Measurements from ENCODE around the gene LMF1. TPM values are rescaled to one million over a fixed set of nuclear protein-coding genes. Genes with fewer than 3 reads are reported as not detected.

Gene LMF1
- total and polyA plus RNA-seq, 2 of the 13 experiments (the other 11 are each of a cell fraction or from before 2014, with no cell fraction given), result 6.8 to 8.5 TPM

- in situ Hi-C loops (cut with HindIII; ENCODE audit: extremely low pct_ligation_motif_present, low pct_unique_long_range_greater_than_20kb), result no loop called here
- H3K4me3 ChIP-seq (replicated peaks in 1 of 3; ENCODE audit: insufficient read depth in 1 of 3, low read depth in 2 of 3, low read length in 3 of 3), result no peak overlapping the region
- ATAC-seq, result no peak
These were observed 6.3 kb downstream of the LMF1 start for GRCh38 chr16:964356-965035.

More at GRCh38 chr16:964356-965035, 6.3 kb downstream of the LMF1 start:
- CTCF ChIA-PET (ENCODE audit: low intra/inter-chr PET ratio, low total read pairs), result no interaction called here
- H3K36me3 ChIP-seq (replicated peaks in 1 of 2; ENCODE audit: control insufficient read depth in 1 of 2, insufficient read depth in 2 of 2, low read length in 2 of 2), result 0 out of 5 replicates have a peak, but pooled peaks cover 0 to 1% of the 10 kb centered on the region in 2 experiments
- 95% methylated on average over 27 of the region's 27 CpGs for WGBS (ENCODE audit: low lambda C conversion rate)
- H3K79me2 ChIP-seq (ENCODE audit: insufficient read depth, low read length), result no peaks in the 10 kb centered on the region
- intact Hi-C loops (cut with micrococcal nuclease; ENCODE audit: unreplicated experiment), result no loop called here
- DNase-seq (ENCODE audit: low spot score), result no peak
- no TSS peak for BruUV-seq (replicated peaks)
- no peaks in the 10 kb centered on the region for H3K27me3 ChIP-seq (ENCODE audit: control insufficient read depth in 1 of 2, insufficient read depth in 2 of 2, low read length in 2 of 2)
- FAIRE-seq, result no peak
- TF ChIP-seq ZNF331 (CRISPR knock-in tag; IDR thresholded peaks at IDR 0.05) (no peak), ATF4 (CRISPR knock-in tag; IDR thresholded peaks at IDR 0.05) (no peak), ZNF782 (CRISPR knock-in tag; IDR thresholded peaks at IDR 0.05; ENCODE audit: borderline replicate concordance) (no peak), FOSL1 (CRISPR knock-in tag; IDR thresholded peaks at IDR 0.05; ENCODE audit: borderline replicate concordance) (no peak), ZBTB39 (CRISPR knock-in tag; IDR thresholded peaks at IDR 0.05) (no peak), AGO2 (optimal IDR thresholded peaks at IDR 0.05; ENCODE audit: low read depth, low read length) (peak; percentile 41)
- no peaks in the 10 kb centered on the region for H4K20me1 ChIP-seq (ENCODE audit: insufficient read depth, low read length)
- POLR2A ChIA-PET, result interaction anchor here (0.6 kb wide), 1 partner anchor 1186 kb away, joined by 3 read pairs; no protein-coding TSS in a partner anchor
- H3K4me2 ChIP-seq (ENCODE audit: low read depth, low read length), result no peak overlapping the region
- no peak overlapping the region for H2AFZ ChIP-seq (ENCODE audit: low read length)
- no peak overlapping the region for H3K27ac ChIP-seq (ENCODE audit: extremely low read length, insufficient read depth, low read length)
- no peak overlapping the region for H3K9ac ChIP-seq (ENCODE audit: insufficient read depth, low read depth, low read length)
- H3K4me1 ChIP-seq (ENCODE audit: insufficient read depth, low read length), result peaks cover 11% of the 10 kb centered on the region
- H3K9me3 ChIP-seq (ENCODE audit: low read length), result no peaks in the 10 kb centered on the region

Measured in HepG2 (cell line).